Memory B cell (primary cell): ENCODE data around the gene CDK7.
"Not testable (repeated sequence)": the region's sequence is repeated elsewhere in the genome, so short reads cannot be mapped to it uniquely, and the experiment has no call there.

ENCODE experiments used
- ATAC-seq: fragments of 150-1000 bp; cut with Tn5 transposase; 2 replicates; pipeline ENCODE4 v1.10.0; 2021; ENCODE audit warnings: low read depth, mild to moderate bottlenecking, moderate library complexity
- DNase-seq, 2 donors: peaks; one replicate each; pipeline ENCODE4 v3.0.0; 2022; ENCODE audit warnings: low spot score in 2 of 2
- H3K27ac Mint-ChIP-seq: one replicate; pipeline ENCODE4 v1.8.0; 2022; ENCODE audit warnings: mild to moderate bottlenecking, moderate library complexity, mixed read lengths
- H3K27me3 Mint-ChIP-seq: one replicate; pipeline ENCODE4 v1.8.0; 2022; ENCODE audit warnings: mixed read lengths
- H3K36me3 Mint-ChIP-seq: one replicate; pipeline ENCODE4 v1.8.0; 2022; ENCODE audit warnings: mild to moderate bottlenecking, mixed read lengths
- H3K4me1 Mint-ChIP-seq: one replicate; pipeline ENCODE4 v1.8.0; 2022; ENCODE audit warnings: mixed read lengths
- H3K4me3 Mint-ChIP-seq: one replicate; pipeline ENCODE4 v1.8.0; 2022; ENCODE audit warnings: mild to moderate bottlenecking, moderate library complexity, mixed read lengths
- H3K9me3 Mint-ChIP-seq: one replicate; pipeline ENCODE4 v1.8.0; 2022; ENCODE audit warnings: mixed read lengths

The CDK7 gene

DNA sequence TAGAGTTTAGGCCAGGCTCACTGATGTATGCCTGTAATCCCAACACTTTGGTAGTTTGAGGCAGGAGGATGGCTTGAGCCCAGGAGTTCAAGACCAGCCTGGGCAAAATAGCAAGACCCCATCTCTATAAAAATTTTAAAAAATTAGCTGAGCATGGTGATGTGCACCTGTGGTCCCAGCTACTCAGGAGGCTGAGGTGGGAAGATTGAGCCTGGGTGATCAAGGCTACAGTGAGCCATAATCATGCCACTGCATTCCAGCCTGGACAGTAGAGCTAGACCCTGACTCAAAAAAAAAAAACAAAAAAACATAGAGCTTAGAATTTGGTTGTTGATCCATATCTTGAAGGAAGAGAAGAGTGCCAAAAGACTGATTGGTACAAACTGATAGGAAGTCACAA is 14.7 kb upstream of the CDK7 start:
- Mint-ChIP-seq H3K27me3 (no peaks in the 10 kb centered on the region), H3K27ac (no peak overlapping the region), H3K9me3 (peaks cover 2% of the 10 kb centered on the region), H3K4me3 (no peak overlapping the region), H3K4me1 (peaks cover 13% of the 10 kb centered on the region), H3K36me3 (peaks cover 4% of the 10 kb centered on the region)
- DNase-seq (peak in 1 of 2 donors; percentile 6), ATAC-seq (no peak)

GRCh38 chr5:69220371-69220770 is 14.3 kb upstream of the CDK7 start:
- not testable (repeated sequence) for H3K27me3 Mint-ChIP-seq, H3K27ac Mint-ChIP-seq, H3K9me3 Mint-ChIP-seq, ATAC-seq, H3K36me3 Mint-ChIP-seq, H3K4me3 Mint-ChIP-seq
- DNase-seq: peak in 1 of 2 donors; percentile 1
- peaks cover 13% of the 10 kb centered on the region for H3K4me1 Mint-ChIP-seq

GRCh38 chr5:69220833-69221232 is 13.9 kb upstream of the CDK7 start:
- not testable (repeated sequence) for H3K36me3 Mint-ChIP-seq, H3K27ac Mint-ChIP-seq, H3K27me3 Mint-ChIP-seq, H3K4me3 Mint-ChIP-seq, H3K9me3 Mint-ChIP-seq, DNase-seq, ATAC-seq
- H3K4me1 Mint-ChIP-seq: peaks cover 13% of the 10 kb centered on the region

GRCh38 chr5:69224520-69224919 is 10.2 kb upstream of the CDK7 start:
- no peaks in the 10 kb centered on the region for H3K27me3 Mint-ChIP-seq

GRCh38 chr5:69225860-69226259 is 8.8 kb upstream of the CDK7 start:
- no peak overlapping the region for H3K4me3 Mint-ChIP-seq
- peaks cover 10% of the 10 kb centered on the region for H3K36me3 Mint-ChIP-seq
- H3K9me3 Mint-ChIP-seq: no peaks in the 10 kb centered on the region
- H3K27ac Mint-ChIP-seq: no peak overlapping the region
- no peaks in the 10 kb centered on the region for H3K27me3 Mint-ChIP-seq
- H3K4me1 Mint-ChIP-seq: peaks cover 3% of the 10 kb centered on the region
- ATAC-seq (no peak), DNase-seq (no peak)

More at GRCh38 chr5:69224520-69224919, 10.2 kb upstream of the CDK7 start:
- ATAC-seq (no peak), DNase-seq (no peak)
- Mint-ChIP-seq H3K4me1 (peaks cover 3% of the 10 kb centered on the region), H3K9me3 (peaks cover 2% of the 10 kb centered on the region), H3K36me3 (peaks cover 9% of the 10 kb centered on the region), H3K4me3 (no peak overlapping the region), H3K27ac (no peak overlapping the region)

DNA sequence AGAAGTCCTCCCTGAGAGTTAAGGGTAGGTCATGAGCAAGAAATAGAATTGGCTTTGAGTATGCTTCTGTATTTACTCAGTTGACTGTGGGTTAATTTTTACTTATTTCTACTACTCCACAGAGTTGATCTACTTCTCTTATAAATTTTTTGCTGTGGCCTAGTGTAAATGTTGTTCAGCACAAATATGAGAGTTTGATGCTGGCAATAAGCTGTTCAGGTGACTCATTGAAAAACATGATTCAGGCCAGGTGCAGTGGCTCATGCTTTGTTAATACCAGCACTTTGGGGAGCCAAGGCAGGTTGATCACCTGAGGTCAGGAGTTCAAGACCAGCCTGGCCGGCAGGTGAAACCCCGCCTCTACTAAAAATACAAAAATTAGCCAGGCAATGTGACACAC is 4.5 kb upstream of the CDK7 start:
- H3K4me1 Mint-ChIP-seq: peaks cover 5% of the 10 kb centered on the region
- H3K9me3 Mint-ChIP-seq: no peaks in the 10 kb centered on the region
- DNase-seq: no peak
- H3K27me3 Mint-ChIP-seq: no peaks in the 10 kb centered on the region
- H3K4me3 Mint-ChIP-seq: no peak overlapping the region
- ATAC-seq: no peak
- H3K27ac Mint-ChIP-seq: no peak overlapping the region
- peaks cover 8% of the 10 kb centered on the region for H3K36me3 Mint-ChIP-seq

GRCh38 chr5:69231281-69231680 is 3.4 kb upstream of the CDK7 start:
- H3K27ac Mint-ChIP-seq: no peak overlapping the region
- no peak overlapping the region for H3K4me3 Mint-ChIP-seq
- peaks cover 8% of the 10 kb centered on the region for H3K4me1 Mint-ChIP-seq
- H3K9me3 Mint-ChIP-seq: no peaks in the 10 kb centered on the region
- H3K36me3 Mint-ChIP-seq: peaks cover 8% of the 10 kb centered on the region
- ATAC-seq: no peak
- no peaks in the 10 kb centered on the region for H3K27me3 Mint-ChIP-seq
- DNase-seq: no peak

GRCh38 chr5:69231851-69232250 is 2.8 kb upstream of the CDK7 start:
- H3K36me3 Mint-ChIP-seq: peaks cover 8% of the 10 kb centered on the region
- H3K4me1 Mint-ChIP-seq: peaks cover 11% of the 10 kb centered on the region
- DNase-seq (no peak), ATAC-seq (no peak)
- H3K4me3 Mint-ChIP-seq: no peak overlapping the region
- no peak overlapping the region for H3K27ac Mint-ChIP-seq
- H3K27me3 Mint-ChIP-seq: no peaks in the 10 kb centered on the region
- no peaks in the 10 kb centered on the region for H3K9me3 Mint-ChIP-seq

DNA sequence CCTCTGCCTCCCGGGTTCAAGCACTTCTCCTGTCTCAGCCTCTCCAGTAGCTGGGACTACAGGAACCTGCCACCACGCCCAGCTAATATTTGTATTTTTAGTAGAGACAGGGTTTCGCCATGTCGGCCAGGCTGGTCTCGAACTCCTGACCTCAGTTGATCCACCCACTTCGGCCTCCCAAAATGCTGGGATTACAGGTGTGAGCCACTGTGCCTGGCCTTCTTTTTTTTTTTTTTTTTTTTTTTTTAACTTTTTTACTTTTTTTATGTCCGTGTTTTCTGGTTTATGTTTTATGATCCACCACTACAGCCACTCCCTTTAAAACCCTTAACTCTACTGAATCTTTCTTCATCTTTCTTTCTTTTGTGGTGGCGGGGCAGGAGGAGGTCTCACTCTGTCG is 2.0 kb downstream of the CDK7 start:
- Mint-ChIP-seq H3K4me3 (peak overlapping the region; percentile 43), H3K4me1 (peaks cover 32% of the 10 kb centered on the region), H3K36me3 (peaks cover 17% of the 10 kb centered on the region), H3K27ac (peak overlapping the region; percentile 33)
- not testable (repeated sequence) for H3K9me3 Mint-ChIP-seq, H3K27me3 Mint-ChIP-seq, ATAC-seq, DNase-seq

DNA sequence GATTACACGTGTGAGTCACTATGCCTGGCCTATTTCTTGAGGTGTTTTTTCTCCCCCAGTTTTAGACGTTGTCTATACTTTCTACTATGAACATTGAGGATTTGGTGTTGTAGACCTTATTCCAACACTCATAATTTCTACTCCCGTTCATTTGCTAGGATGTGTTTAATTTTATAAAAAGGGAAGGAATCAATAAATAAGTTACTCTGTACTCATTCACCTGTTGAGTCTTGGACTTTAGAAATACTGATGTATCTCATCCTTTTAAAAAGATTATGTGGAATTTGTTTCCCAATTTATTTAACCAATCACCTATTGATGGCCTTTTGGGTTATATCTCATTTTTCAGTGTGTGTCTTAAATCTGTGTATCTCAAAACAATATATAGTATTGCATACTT is 3.2 kb downstream of the CDK7 start:
- peaks cover 22% of the 10 kb centered on the region for H3K36me3 Mint-ChIP-seq
- H3K9me3 Mint-ChIP-seq: peaks cover 1% of the 10 kb centered on the region
- peak overlapping the region; percentile 33 for H3K27ac Mint-ChIP-seq
- no peaks in the 10 kb centered on the region for H3K27me3 Mint-ChIP-seq
- DNase-seq (no peak), ATAC-seq (no peak)
- no peak overlapping the region for H3K4me3 Mint-ChIP-seq
- peaks cover 39% of the 10 kb centered on the region for H3K4me1 Mint-ChIP-seq

DNA sequence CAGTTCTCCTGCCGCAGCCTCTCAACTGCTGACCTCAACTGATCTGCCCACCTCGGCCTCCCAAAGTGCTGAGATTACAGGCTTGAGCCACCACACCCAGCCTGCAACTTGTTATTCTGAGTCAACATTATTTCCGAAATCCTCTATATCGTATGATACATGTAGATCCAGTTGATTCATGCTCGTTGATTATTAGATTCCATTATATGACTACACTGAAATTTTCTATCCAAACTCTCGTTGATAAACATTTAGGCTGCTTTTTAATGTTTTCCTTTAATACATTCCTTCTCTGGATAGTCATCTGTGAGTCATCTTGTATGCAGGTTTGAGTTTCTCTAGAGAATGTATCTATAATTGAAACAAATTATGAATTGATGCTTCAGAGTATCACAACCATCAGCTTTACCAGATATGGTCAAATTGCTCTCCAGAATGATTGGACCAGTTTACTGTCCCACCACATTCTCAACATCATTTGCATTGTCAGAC is 4.1 kb downstream of the CDK7 start:
- Mint-ChIP-seq H3K27me3 (no peaks in the 10 kb centered on the region), H3K9me3 (peaks cover 1% of the 10 kb centered on the region), H3K27ac (peak overlapping the region; percentile 38), H3K4me3 (no peak overlapping the region), H3K4me1 (peaks cover 41% of the 10 kb centered on the region), H3K36me3 (peaks cover 22% of the 10 kb centered on the region)
- ATAC-seq (no peak), DNase-seq (no peak)

GRCh38 chr5:69242215-69242927 is 7.7 kb downstream of the CDK7 start:
- ATAC-seq: no peak
- H3K27me3 Mint-ChIP-seq: no peaks in the 10 kb centered on the region
- H3K4me1 Mint-ChIP-seq: peaks cover 37% of the 10 kb centered on the region
- no peak overlapping the region for H3K27ac Mint-ChIP-seq
- DNase-seq: no peak
- H3K4me3 Mint-ChIP-seq: no peak overlapping the region
- peaks cover 35% of the 10 kb centered on the region for H3K36me3 Mint-ChIP-seq
- H3K9me3 Mint-ChIP-seq: peaks cover 1% of the 10 kb centered on the region

DNA sequence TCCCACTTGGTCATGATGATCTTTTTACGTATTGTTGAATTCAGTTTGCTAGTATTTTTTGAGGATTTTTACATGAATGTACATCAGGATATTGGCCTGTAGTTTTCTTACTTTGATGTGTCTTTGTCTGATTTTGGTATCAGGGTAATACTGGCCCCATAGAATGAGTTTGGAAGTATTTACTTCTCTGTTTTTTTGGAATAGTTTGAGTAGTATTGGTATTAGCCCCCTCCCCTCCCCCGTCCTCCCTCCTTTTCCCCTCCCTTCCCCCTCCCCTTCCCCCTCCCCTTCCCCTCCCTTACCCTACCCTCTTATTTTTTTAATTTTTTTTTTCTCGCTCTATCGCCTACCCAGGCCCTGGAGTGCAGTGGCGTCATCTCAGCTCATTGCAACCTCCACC is 10.3 kb downstream of the CDK7 start:
- H3K4me3 Mint-ChIP-seq: no peak overlapping the region
- no peak overlapping the region for H3K27ac Mint-ChIP-seq
- peaks cover 1% of the 10 kb centered on the region for H3K9me3 Mint-ChIP-seq
- H3K4me1 Mint-ChIP-seq: peaks cover 30% of the 10 kb centered on the region
- H3K36me3 Mint-ChIP-seq: peaks cover 38% of the 10 kb centered on the region
- no peaks in the 10 kb centered on the region for H3K27me3 Mint-ChIP-seq
- ATAC-seq: no peak
- no peak for DNase-seq

GRCh38 chr5:69248019-69248418 is 13.3 kb downstream of the CDK7 start:
- H3K36me3 Mint-ChIP-seq: peaks cover 30% of the 10 kb centered on the region
- peaks cover 19% of the 10 kb centered on the region for H3K4me1 Mint-ChIP-seq
- H3K4me3 Mint-ChIP-seq: no peak overlapping the region
- no peak for DNase-seq
- H3K27me3 Mint-ChIP-seq: no peaks in the 10 kb centered on the region
- H3K9me3 Mint-ChIP-seq: no peaks in the 10 kb centered on the region
- ATAC-seq: no peak
- no peak overlapping the region for H3K27ac Mint-ChIP-seq

DNA sequence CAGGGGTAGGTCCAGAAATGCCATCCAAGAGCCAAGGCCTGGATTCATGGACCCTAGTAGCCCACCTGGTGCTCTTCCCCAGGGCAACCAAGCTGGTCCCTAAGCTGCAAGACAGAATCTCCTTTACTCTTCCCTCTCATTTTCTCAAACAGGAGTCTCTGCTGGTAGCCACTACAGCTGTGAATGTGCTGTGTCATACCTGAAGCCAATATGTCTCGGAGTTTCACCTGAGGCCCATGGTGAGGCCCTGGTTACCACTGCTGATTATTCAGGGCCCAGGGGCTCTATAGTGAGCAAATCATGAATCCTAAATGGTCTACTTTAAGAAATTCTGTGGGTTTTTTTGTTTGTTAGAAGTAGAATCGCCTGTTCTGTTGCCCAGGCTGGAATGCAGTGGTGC is 15.9 kb downstream of the CDK7 start:
- Mint-ChIP-seq H3K4me3 (no peak overlapping the region), H3K27ac (no peak overlapping the region), H3K36me3 (peaks cover 26% of the 10 kb centered on the region), H3K4me1 (peaks cover 10% of the 10 kb centered on the region), H3K9me3 (no peaks in the 10 kb centered on the region), H3K27me3 (no peaks in the 10 kb centered on the region)
- ATAC-seq (no peak), DNase-seq (no peak)
